B cell (primary cell): ENCODE results near the gene TMEM18. TPM values are rescaled to one million over a fixed set of nuclear protein-coding genes. Genes with fewer than 3 reads are reported as not detected.

Source experiments
- ATAC-seq: fragments of 200-7000 bp; cut with Tn5 transposase; one replicate; pipeline ENCODE4 v1.10.0; 2021; ENCODE audit warnings: low read depth, mild to moderate bottlenecking, moderate number of reproducible peaks, moderate library complexity
- CTCF ChIA-PET: fragments of 350-600 bp; sonication (Branson Sonifier 250); formaldehyde crosslinking; loops from one replicate; lab custom pipeline; 2021; ENCODE audit warnings: antibody characterized with exemption, inconsistent platforms; lab: Charles Lee
- POLR2A ChIA-PET: fragments of 350-600 bp; sonication (Branson Sonifier 250); formaldehyde crosslinking; loops from one replicate; lab custom pipeline; 2021; ENCODE audit warnings: antibody characterized with exemption; lab: Charles Lee
- DNase-seq: peaks from one replicate; pipeline ENCODE4 v3.0.0; 2013
- H2AFZ ChIP-seq: 2 replicates; pipeline ENCODE4 v1.6.1; 2012; ENCODE audit warnings: mild to moderate bottlenecking, low read depth, low read length; ENCODE audit not compliant: insufficient read depth, poor library complexity, severe bottlenecking
- H3K27ac ChIP-seq, 2 donors: 1 replicate in 1 of 2; 2 replicates in 1 of 2; pipeline ENCODE4 v1.5.1; 2012 to 2013; ENCODE audit warnings: low read length in 2 of 2, mild to moderate bottlenecking in 2 of 2, moderate library complexity in 1 of 2
- H3K27me3 ChIP-seq, 4 experiments: fragments of 200-600 bp in 1 of 4; sonication (generic) in 1 of 4; replicated peaks in 1 of 4; 1 replicate in 2 of 4; 2 replicates in 2 of 4; pipeline versions ENCODE4 v1.6.1 to v1.7.0; 2013 to 2016; ENCODE audit warnings: low read length in 3 of 4, mild to moderate bottlenecking in 2 of 4, mixed read lengths in 1 of 4, moderate library complexity in 1 of 4; ENCODE audit not compliant: insufficient read depth in 4 of 4, control insufficient read depth in 3 of 4; ENCODE audit errors: control extremely low read depth in 1 of 4
- H3K36me3 ChIP-seq, 2 experiments: replicated peaks in 1 of 2; 1 replicate in 1 of 2; 2 replicates in 1 of 2; pipeline versions ENCODE4 v1.6.1 to v1.7.1; 2013; ENCODE audit warnings: low read length in 1 of 2; ENCODE audit not compliant: insufficient read depth in 2 of 2, control insufficient read depth in 1 of 2; ENCODE audit errors: control extremely low read depth in 1 of 2, extremely low read depth in 1 of 2
- H3K4me1 ChIP-seq, 2 donors: fragments of 200-600 bp in 1 of 2; sonication (generic) in 1 of 2; 1 replicate in 1 of 2; 2 replicates in 1 of 2; pipeline versions ENCODE4 v1.5.1 to v1.6.1; 2013 to 2017; ENCODE audit warnings: low read length in 2 of 2; ENCODE audit not compliant: control insufficient read depth in 2 of 2, insufficient read depth in 2 of 2
- H3K4me2 ChIP-seq: replicated peaks from 2 replicates; pipeline ENCODE3; 2012; ENCODE audit warnings: mild to moderate bottlenecking, low read depth, low read length; ENCODE audit not compliant: poor library complexity, severe bottlenecking
- H3K4me3 ChIP-seq, 5 experiments: fragments of 200-600 bp in 1 of 5; sonication (generic) in 1 of 5; 1 replicate in 3 of 5; 2 replicates in 2 of 5; pipeline versions ENCODE4 v1.5.1 to v1.7.0; 2011 to 2016; ENCODE audit warnings: low read length in 4 of 5, mild to moderate bottlenecking in 4 of 5, low read depth in 2 of 5, control low read depth in 1 of 5, moderate library complexity in 1 of 5; ENCODE audit not compliant: insufficient read depth in 1 of 5; ENCODE audit errors: control extremely low read depth in 1 of 5, extremely low read depth in 1 of 5
- H3K79me2 ChIP-seq: fragments of 200-600 bp; sonication (generic); one replicate; pipeline ENCODE4 v1.6.0; 2016; ENCODE audit warnings: low read length; ENCODE audit not compliant: control insufficient read depth, insufficient read depth
- H3K9ac ChIP-seq: fragments of 200-600 bp; sonication (generic); 2 replicates; pipeline ENCODE4 v1.6.1; 2017; ENCODE audit warnings: mild to moderate bottlenecking, low read length, moderate library complexity
- H3K9me3 ChIP-seq, 3 donors: one replicate each; pipeline versions ENCODE4 v1.6.1 to v1.7.1; 2013; ENCODE audit warnings: low read length in 2 of 3; ENCODE audit not compliant: control insufficient read depth in 2 of 3, insufficient read depth in 1 of 3; ENCODE audit errors: control extremely low read depth in 1 of 3
- H4K20me1 ChIP-seq: 2 replicates; pipeline ENCODE4 v1.6.0; 2012; ENCODE audit warnings: mild to moderate bottlenecking, low read length; ENCODE audit not compliant: insufficient read depth, control insufficient read depth, poor library complexity, severe bottlenecking
- H3K27ac Mint-ChIP-seq: one replicate; pipeline ENCODE4 v1.8.0; 2021; ENCODE audit warnings: mixed read lengths
- H3K27me3 Mint-ChIP-seq: one replicate; pipeline ENCODE4 v1.8.0; 2021; ENCODE audit warnings: mixed read lengths
- H3K4me1 Mint-ChIP-seq: one replicate; pipeline ENCODE4 v1.8.0; 2021; ENCODE audit warnings: mixed read lengths
- H3K4me3 Mint-ChIP-seq: one replicate; pipeline ENCODE4 v1.8.0; 2021; ENCODE audit warnings: mixed read lengths
- H3K9me3 Mint-ChIP-seq: one replicate; pipeline ENCODE4 v1.8.0; 2022; ENCODE audit warnings: mixed read lengths; ENCODE audit not compliant: insufficient read depth
- CTCF ChIP-seq: fragments of 200-600 bp; IDR thresholded peaks from one replicate; pipeline ENCODE4 v1.8.0; 2022; ENCODE audit warnings: antibody characterized with exemption, mild to moderate bottlenecking
- EZH2 ChIP-seq: IDR thresholded peaks from 2 replicates; pipeline ENCODE4 v1.6.1; 2012; ENCODE audit warnings: borderline replicate concordance, low read depth, mild to moderate bottlenecking, moderate library complexity, low read length; ENCODE audit not compliant: insufficient read depth, poor library complexity, severe bottlenecking
- WGBS: methylation state at CpG from one replicate; pipeline ENCODE4 v1.1.5; 2013; ENCODE audit warnings: missing lambda C conversion rate; ENCODE audit not compliant: insufficient coverage; 5-methylcytosine and 5-hydroxymethylcytosine counted together
- intact Hi-C: fragments of 100-400 bp; cut with micrococcal nuclease; formaldehyde crosslinking; loops from one replicate; pipeline ENCODE4 v1.10.0; 2022
- polyA plus RNA-seq: library from polyadenylated mRNA; depleted of rRNA; stranded (reverse); fragments of >200 nt; gene quantifications from 2 replicates; pipeline ENCODE4 v1.2.3, GENCODE V29; 2012
- total RNA-seq, 2 donors: library from RNA; stranded (reverse); fragments of 120-200 nt in 1 of 2; gene quantifications; 1 replicate in 1 of 2; 2 replicates in 1 of 2; pipeline versions ENCODE4 v1.2.3 to v1.2.4, GENCODE V29; 2013 to 2022

TMEM18 gene
- total and polyA plus RNA-seq, 2 donors (not counting 1 experiment from before 2014, with no cell fraction given) = 14.4 to 38.5 TPM

GRCh38 chr2:675051-675450 lies 2.2 kb downstream of the TMEM18 start:
- Histone ChIP-seq H3K9ac (no peak overlapping the region), H3K27ac (no peak overlapping the region), H3K27me3 (no peaks in the 10 kb centered on the region), H3K9me3 (no peaks in the 10 kb centered on the region), H3K36me3 (peaks cover 2 to 32% of the 10 kb centered on the region in 2 experiments), H3K79me2 (peaks cover 36% of the 10 kb centered on the region), H2AFZ (no peak overlapping the region), H3K4me2 (no peak overlapping the region), H4K20me1 (peaks cover 36% of the 10 kb centered on the region), H3K4me1 (peaks cover 9 to 34% of the 10 kb centered on the region in 2 donors), H3K4me3 (no peak overlapping the region)
- DNase-seq (no peak), ATAC-seq (no peak)
- TF ChIP-seq EZH2 (no peak), CTCF (no peak)
- H3K27ac Mint-ChIP-seq = no peak overlapping the region
- WGBS = 78% methylated on average over 2 of the region's 4 CpGs
- intact Hi-C loops = loop anchor here (5.0 kb wide), 2 partner anchors 37 to 228 kb away; no protein-coding TSS in a partner anchor
- ChIA-PET POLR2A (no interaction called here), CTCF (interaction anchor here (0.7 to 0.8 kb wide), 2 partner anchors 19 to 871 kb away, joined by 3 read pairs; no protein-coding TSS in a partner anchor)
- H3K9me3 Mint-ChIP-seq = peaks cover 4% of the 10 kb centered on the region
- peak overlapping the region; percentile 8 for H3K4me3 Mint-ChIP-seq
- peaks cover 60% of the 10 kb centered on the region for H3K4me1 Mint-ChIP-seq
- H3K27me3 Mint-ChIP-seq = no peaks in the 10 kb centered on the region

- 88% methylated on average over 9 of the region's 9 CpGs for WGBS
- no peaks in the 10 kb centered on the region for H3K9me3 ChIP-seq
- intact Hi-C loops = no loop called here
- no peak overlapping the region for H3K4me3 ChIP-seq
- H3K27me3 ChIP-seq = no peaks in the 10 kb centered on the region
- H2AFZ ChIP-seq = no peak overlapping the region
- H3K36me3 ChIP-seq = peaks cover 2 to 38% of the 10 kb centered on the region in 2 experiments
- CTCF ChIA-PET = interaction anchor here (0.7 to 0.8 kb wide), 2 partner anchors 19 to 872 kb away, joined by 3 read pairs; no protein-coding TSS in a partner anchor
- H3K27ac Mint-ChIP-seq = peak overlapping the region; percentile 53
- ATAC-seq (no peak), DNase-seq (no peak)
- no peaks in the 10 kb centered on the region for H3K27me3 Mint-ChIP-seq
- H3K9me3 Mint-ChIP-seq = peaks cover 4% of the 10 kb centered on the region
- POLR2A ChIA-PET = no interaction called here
- H3K4me3 Mint-ChIP-seq = peak overlapping the region; percentile 46
- H3K9ac ChIP-seq = no peak overlapping the region
- H3K4me1 ChIP-seq = peaks cover 9 to 34% of the 10 kb centered on the region in 2 donors
- peaks cover 60% of the 10 kb centered on the region for H3K4me1 Mint-ChIP-seq
- no peak overlapping the region for H3K4me2 ChIP-seq
- H3K27ac ChIP-seq = no peak overlapping the region
- H4K20me1 ChIP-seq = peaks cover 36% of the 10 kb centered on the region
- TF ChIP-seq EZH2 (no peak), CTCF (no peak)
- H3K79me2 ChIP-seq = peaks cover 36% of the 10 kb centered on the region
Observed at GRCh38 chr2:674321-674985, 2.8 kb downstream of the TMEM18 start.
